ENCODE measurements around the gene ST8SIA6.
"Not testable (repeated sequence)": the region's sequence is repeated elsewhere in the genome, so short reads cannot be mapped to it uniquely, and the experiment has no call there.

ST8SIA6 gene, protein sequence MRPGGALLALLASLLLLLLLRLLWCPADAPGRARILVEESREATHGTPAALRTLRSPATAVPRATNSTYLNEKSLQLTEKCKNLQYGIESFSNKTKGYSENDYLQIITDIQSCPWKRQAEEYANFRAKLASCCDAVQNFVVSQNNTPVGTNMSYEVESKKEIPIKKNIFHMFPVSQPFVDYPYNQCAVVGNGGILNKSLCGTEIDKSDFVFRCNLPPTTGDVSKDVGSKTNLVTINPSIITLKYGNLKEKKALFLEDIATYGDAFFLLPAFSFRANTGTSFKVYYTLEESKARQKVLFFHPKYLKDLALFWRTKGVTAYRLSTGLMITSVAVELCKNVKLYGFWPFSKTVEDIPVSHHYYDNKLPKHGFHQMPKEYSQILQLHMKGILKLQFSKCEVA

DNA sequence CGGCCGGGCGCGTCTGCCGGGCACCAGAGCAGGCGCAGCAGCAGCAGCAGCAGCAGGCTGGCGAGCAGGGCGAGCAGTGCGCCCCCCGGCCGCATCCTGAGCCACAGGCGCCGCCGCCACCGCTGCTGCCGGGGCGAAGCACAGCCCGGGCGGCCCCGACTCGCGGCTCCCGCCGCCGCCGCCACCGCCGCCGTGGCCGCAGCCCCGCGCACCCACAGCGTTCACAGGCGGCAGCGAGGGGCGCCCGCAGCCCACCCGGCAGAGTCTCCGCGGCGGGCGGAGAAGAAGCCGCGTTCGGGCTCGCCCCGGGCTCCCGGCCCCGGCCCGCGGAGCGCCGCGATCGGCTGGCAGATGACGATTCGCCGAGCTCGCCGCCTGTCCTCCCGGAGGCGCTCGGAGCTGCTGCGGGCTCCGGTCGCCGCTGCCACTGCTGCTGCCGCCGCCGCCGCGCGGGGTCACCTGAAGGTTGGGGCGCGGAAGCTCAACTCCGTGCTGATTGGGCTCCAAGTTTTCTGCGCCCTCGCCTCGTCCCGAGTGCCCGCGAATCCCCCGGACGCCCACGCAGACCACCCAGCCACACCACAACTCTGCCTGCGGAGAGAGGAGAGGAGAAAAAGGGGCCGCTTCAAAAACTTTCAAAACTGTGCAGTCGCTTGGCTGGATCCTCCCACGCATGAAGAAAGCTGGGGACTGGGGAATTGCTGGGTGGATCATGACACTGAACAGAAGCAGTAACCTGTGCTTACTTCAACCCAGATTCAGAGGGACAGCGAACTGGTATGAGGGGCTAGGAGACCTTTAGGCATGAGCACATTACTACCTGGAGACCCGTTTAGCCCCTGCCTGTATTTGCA lies at the start of gene ST8SIA6:
Gene ST8SIA6 (minus strand): TSS at position 435 of the 854 bp plus-strand sequence. CDS start 340 bp downstream, at position 95.
- DNase-seq (ENCODE audit: low spot score) = peak; percentile 76

DNA sequence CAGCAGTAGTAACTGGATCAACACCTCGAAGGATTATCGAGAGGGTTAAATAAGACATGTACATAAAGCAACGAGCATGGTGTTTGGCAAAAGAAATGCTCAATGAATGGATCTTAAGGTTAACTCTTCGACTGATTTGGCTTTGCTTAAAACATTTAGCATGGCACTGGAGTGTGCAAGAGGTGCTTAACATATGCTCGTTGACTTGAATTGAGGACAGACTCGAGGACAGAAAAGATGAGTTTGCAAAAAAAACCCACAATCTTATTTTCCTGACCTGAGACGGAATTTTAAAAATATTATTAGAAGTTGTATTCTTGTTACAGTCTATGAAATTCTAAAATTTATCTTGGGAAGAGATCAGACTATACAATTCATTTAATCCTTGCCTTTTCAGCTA lies 49.4 kb upstream of the ST8SIA6 start:
- DNase-seq (ENCODE audit: low spot score) = no peak

DNA sequence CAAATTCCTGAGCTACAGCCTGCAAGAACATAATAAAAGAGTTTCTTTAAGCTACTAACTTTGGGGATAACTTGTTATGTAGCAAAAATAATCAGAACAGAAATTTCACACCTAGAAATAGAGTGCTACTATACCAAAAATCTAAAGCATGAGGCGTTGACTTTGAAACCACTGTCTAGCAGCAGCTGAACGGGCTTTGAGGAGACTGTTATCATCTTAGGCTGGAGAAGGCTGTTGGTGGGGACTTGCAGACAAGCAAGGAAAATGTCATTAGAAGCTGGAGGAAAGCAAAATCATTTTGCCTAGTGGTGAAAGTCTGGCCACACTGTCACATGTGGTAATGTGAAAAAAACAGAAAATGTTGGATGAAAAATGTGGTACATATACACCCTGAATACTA lies 48.4 kb upstream of the ST8SIA6 start:
- DNase-seq (ENCODE audit: low spot score) = no peak

DNA sequence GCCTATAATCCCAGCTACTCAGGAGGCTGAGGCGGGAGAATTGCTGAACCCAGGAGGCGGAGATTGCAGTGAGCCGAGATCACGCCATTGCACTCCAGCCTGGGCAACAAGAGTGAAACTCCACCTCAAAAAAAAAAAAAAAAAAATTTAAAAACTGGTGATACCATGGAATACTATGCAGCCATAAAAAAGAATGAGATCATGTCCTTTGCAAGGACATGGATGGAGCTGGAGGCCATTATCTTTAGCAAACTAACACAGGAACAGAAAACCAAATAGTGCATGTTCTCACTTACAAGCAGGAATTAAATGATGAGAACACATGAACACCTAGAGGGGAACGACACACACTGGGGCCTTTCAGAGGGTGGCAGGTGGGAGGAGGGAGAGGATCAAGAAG lies 44.6 kb upstream of the ST8SIA6 start:
- not testable (repeated sequence) for DNase-seq (ENCODE audit: low spot score)

- no peak for DNase-seq (ENCODE audit: low spot score)
These were observed 43.1 kb upstream of the ST8SIA6 start for GRCh38 chr10:17497446-17498030.

- no peak for DNase-seq (ENCODE audit: low spot score)
These were observed 40.3 kb upstream of the ST8SIA6 start for GRCh38 chr10:17494626-17495260.

DNA sequence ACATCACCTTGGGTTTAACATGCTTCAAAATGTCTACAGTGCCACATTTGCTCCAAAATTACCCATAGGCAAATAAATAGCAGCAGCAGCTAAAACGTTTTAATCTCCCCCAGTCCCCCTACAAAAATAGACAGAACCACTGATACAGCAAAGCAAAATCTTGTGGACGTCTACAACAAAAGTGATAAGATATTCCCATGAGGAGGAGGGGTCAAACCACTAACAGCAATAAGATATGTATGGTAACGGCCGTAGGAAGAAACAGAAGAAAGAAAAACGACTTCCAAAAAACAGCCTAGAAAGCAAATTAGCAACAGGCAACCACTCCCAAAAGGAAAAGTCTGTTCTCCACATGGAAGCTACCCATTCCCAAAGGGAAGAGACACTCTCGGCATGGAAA lies 34.5 kb upstream of the ST8SIA6 start:
- DNase-seq (ENCODE audit: low spot score) = no peak

GRCh38 chr10:17483079-17483478 lies 28.7 kb upstream of the ST8SIA6 start:
- no peak for DNase-seq (ENCODE audit: low spot score)

- DNase-seq (ENCODE audit: low spot score) = no peak
These were observed 25.4 kb upstream of the ST8SIA6 start for GRCh38 chr10:17479822-17480221.

GRCh38 chr10:17479015-17479615 lies 24.7 kb upstream of the ST8SIA6 start:
- no peak for DNase-seq (ENCODE audit: low spot score)

GRCh38 chr10:17476073-17476472 lies 21.7 kb upstream of the ST8SIA6 start:
- DNase-seq (ENCODE audit: low spot score) = no peak

DNA sequence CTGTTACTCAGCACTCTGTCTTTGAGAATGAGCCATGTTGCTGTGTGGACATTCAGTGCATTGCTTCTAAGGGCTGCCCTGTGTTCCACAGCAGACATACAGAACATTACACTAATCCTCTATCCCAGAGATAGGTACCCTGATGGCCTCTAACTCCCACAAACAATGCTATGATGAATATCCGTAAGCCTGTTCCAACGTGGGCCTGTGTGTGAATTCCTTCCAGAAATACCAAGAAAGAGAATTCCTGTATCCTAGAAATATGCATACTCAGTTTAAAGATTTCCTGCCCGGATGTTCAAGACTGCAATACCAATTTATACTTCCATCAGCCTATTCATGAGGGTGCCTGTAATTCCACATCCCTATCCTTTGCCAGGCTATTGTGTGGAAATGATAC lies 21.3 kb upstream of the ST8SIA6 start:
- no peak for DNase-seq (ENCODE audit: low spot score)

- DNase-seq (ENCODE audit: low spot score) = no peak
These were observed 20.4 kb upstream of the ST8SIA6 start for GRCh38 chr10:17474595-17475323.

- no peak for DNase-seq (ENCODE audit: low spot score)
These were observed 19.0 kb upstream of the ST8SIA6 start for GRCh38 chr10:17473228-17473950.

- DNase-seq (ENCODE audit: low spot score) = no peak
These were observed 18.3 kb upstream of the ST8SIA6 start for GRCh38 chr10:17472481-17473227.

DNA sequence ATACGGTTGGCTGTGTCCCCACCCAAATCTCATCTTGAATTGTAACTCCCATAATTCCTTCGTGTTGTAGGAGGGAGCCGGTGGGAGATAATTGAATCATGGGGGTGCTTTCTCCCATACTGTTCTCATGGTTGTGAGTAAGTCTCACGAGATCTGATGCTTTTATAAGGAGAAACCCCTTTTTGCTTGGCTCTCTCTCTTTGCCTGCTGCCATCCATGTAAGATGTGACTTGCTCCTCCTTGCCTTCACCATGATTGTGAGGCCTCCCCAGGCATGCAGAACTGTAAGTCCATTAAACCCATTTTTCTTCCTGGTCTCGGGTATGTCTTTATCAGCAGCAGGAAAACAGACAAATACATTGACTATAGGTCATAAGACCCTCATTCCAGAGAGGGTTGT lies 15.9 kb upstream of the ST8SIA6 start:
- no peak for DNase-seq (ENCODE audit: low spot score)

- no peak for DNase-seq (ENCODE audit: low spot score)
These were observed 11.1 kb upstream of the ST8SIA6 start for GRCh38 chr10:17465328-17466125.

GRCh38 chr10:17464545-17464944 lies 10.2 kb upstream of the ST8SIA6 start:
- no peak for DNase-seq (ENCODE audit: low spot score)

DNA sequence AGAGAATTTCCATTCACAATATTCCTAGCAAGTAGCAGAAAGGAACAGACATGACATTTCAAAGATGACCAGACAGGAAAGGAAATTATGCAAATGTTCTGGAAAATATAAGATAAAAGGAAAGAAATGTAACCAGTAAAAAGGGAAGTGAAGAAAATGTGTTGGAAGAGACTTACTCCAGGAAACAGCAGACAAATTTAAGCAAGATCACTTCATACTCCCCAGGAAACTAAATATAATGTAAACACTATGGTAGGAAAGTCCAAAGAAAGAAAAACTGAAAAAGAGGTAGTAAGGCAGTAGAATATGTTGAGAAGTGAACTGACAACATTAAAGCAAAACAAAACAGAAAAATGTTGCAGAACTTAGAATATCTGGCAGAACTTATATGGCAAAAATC lies 6.4 kb upstream of the ST8SIA6 start:
- no peak for DNase-seq (ENCODE audit: low spot score)

All from left forelimb (tissue), 1 donor.